Measurements from ENCODE around the gene C1S.

- TF ChIP-seq CTCF (IDR thresholded peaks at IDR 0.05), result no peak
- TF ChIP-seq EZH2 (IDR thresholded peaks at IDR 0.05; ENCODE audit: borderline replicate concordance, insufficient read depth, low read depth, low read length, poor library complexity, severe bottlenecking), result no peak
Measured at GRCh38 chr12:7013101-7013500, 47.4 kb upstream of the C1S start.
